Measurements from ENCODE around the gene KIF17.

KIF17 gene

GRCh38 chr1:20717452-20718342, at the start of gene KIF17:
Gene KIF17, minus strand, starts transcription at chr1:20718007. Its CDS starts 301 bp downstream, at chr1:20717706.
- peak; percentile 58 for DNase-seq (ENCODE audit: low spot score)

- no peak for DNase-seq (ENCODE audit: low spot score)
These were observed 49.5 kb upstream of the KIF17 start for GRCh38 chr1:20767271-20767670.

GRCh38 chr1:20763417-20763816, 45.6 kb upstream of the KIF17 start:
- DNase-seq (ENCODE audit: low spot score), result no peak

GRCh38 chr1:20760322-20760721, 42.5 kb upstream of the KIF17 start:
- DNase-seq (ENCODE audit: low spot score), result no peak

GRCh38 chr1:20753589-20753988, 35.8 kb upstream of the KIF17 start:
- DNase-seq (ENCODE audit: low spot score), result no peak

- DNase-seq (ENCODE audit: low spot score), result no peak
These were observed 33.7 kb upstream of the KIF17 start for GRCh38 chr1:20751462-20751990.

GRCh38 chr1:20742671-20743070, 24.9 kb upstream of the KIF17 start:
- DNase-seq (ENCODE audit: low spot score), result no peak

- no peak for DNase-seq (ENCODE audit: low spot score)
These were observed 23.0 kb upstream of the KIF17 start for GRCh38 chr1:20740781-20741180.

GRCh38 chr1:20739225-20739624, 21.4 kb upstream of the KIF17 start:
- DNase-seq (ENCODE audit: low spot score), result no peak

- DNase-seq (ENCODE audit: low spot score), result no peak
These were observed 17.8 kb upstream of the KIF17 start for GRCh38 chr1:20735581-20736111.

- DNase-seq (ENCODE audit: low spot score), result no peak
These were observed 15.7 kb upstream of the KIF17 start for GRCh38 chr1:20733360-20733975.

GRCh38 chr1:20732588-20733359, 15.0 kb upstream of the KIF17 start, which contains the start of gene SH2D5:
Gene SH2D5, minus strand, starts transcription at chr1:20732703. Its CDS starts 4,659 bp downstream, at chr1:20728044.
- peak; percentile 76 for DNase-seq (ENCODE audit: low spot score)

GRCh38 chr1:20732071-20732587, 14.3 kb upstream of the KIF17 start:
- peak; percentile 47 for DNase-seq (ENCODE audit: low spot score)

GRCh38 chr1:20731057-20731991, 13.5 kb upstream of the KIF17 start:
- DNase-seq (ENCODE audit: low spot score), result no peak

GRCh38 chr1:20730690-20731056, 12.9 kb upstream of the KIF17 start:
- no peak for DNase-seq (ENCODE audit: low spot score)

- DNase-seq (ENCODE audit: low spot score), result no peak
These were observed 12.3 kb upstream of the KIF17 start for GRCh38 chr1:20729990-20730689.

GRCh38 chr1:20729155-20729931, 11.5 kb upstream of the KIF17 start:
- DNase-seq (ENCODE audit: low spot score), result no peak

- no peak for DNase-seq (ENCODE audit: low spot score)
These were observed 10.8 kb upstream of the KIF17 start for GRCh38 chr1:20728371-20729154.
